ENCODE measurements around the gene NCS1. TPM values are rescaled to one million over a fixed set of nuclear protein-coding genes. Genes with fewer than 3 reads are reported as not detected.

The NCS1 gene
- total and polyA plus RNA-seq, 9 of the 15 experiments (the other 6 are each of a cell fraction or from before 2014, with no cell fraction given) = 0.28 to 27.0 (median 9.6) TPM

DNA sequence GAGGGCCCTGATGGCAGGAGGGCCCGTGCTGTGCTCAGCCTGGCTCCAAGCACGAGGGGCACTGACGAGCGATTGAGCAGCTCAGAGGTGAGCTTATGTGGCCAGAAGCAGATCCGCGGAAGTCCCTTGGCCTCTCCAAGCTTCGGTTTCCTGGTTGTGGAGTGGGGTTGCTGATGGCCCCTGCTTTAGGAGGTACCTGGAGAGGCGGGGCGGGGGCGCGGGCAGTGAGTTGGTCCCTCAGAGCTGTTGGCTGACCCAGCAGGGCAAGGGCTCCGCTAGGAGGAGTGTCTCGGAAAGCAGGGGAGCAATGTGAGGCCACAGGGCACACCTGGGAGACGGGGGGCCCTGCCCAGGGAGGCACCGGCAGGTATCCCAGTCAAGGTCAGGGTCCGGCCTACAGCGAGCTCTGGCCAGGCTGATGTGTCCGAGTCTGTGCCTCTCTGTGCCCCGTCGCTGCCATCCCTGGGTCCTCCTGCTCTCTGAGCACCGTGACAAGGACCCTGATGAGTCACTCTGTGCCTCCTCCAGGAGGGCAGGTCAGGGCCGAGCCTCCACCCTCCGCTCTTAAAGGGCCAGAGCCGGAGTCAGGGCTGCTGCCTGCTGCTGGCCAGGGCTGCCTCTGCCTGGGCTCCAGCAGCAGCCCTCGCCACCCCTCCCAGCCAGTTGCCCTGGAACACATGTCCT, 14.8 kb downstream of the NCS1 start (continued):
- TF ChIP-seq BRF1 (IDR thresholded peaks at IDR 0.05; ENCODE audit: borderline replicate concordance, extremely low read depth, insufficient read length) (no peak), EP400 (IDR thresholded peaks at IDR 0.05) (no peak), SIN3A (IDR thresholded peaks at IDR 0.05; ENCODE audit: borderline replicate concordance in 2 of 2, control insufficient read depth in 1 of 2, low read depth in 2 of 2, low read length in 2 of 2) (0 out of 4 replicates have a peak, but pooled peaks of 1 of the 2 experiments have one; percentile 27), ZNF23 (CRISPR knock-in tag; IDR thresholded peaks at IDR 0.05) (no peak), ZNF175 (CRISPR knock-in tag; IDR thresholded peaks at IDR 0.05; ENCODE audit: low read depth) (no peak), HDAC6 (IDR thresholded peaks at IDR 0.05; ENCODE audit: low read depth, low read length) (no peak), ZKSCAN1 (IDR thresholded peaks at IDR 0.05; ENCODE audit: low read depth, low read length) (no peak), CHD1 (IDR thresholded peaks at IDR 0.05; ENCODE audit: low read length) (no peak), ZNF354B (CRISPR knock-in tag; IDR thresholded peaks at IDR 0.05) (no peak), RHOXF2B (CRISPR knock-in tag; conservative IDR thresholded peaks at IDR 0.05) (no peak), TRIM28 (IDR thresholded peaks at IDR 0.05) (no peak), TEAD2 (tag; IDR thresholded peaks at IDR 0.05) (no peak), RBM14 (IDR thresholded peaks at IDR 0.05; ENCODE audit: borderline replicate concordance, insufficient read depth, low read depth, low read length) (no peak), HDGF (IDR thresholded peaks at IDR 0.05) (no peak)
- TF ChIP-seq, protein P1, sequence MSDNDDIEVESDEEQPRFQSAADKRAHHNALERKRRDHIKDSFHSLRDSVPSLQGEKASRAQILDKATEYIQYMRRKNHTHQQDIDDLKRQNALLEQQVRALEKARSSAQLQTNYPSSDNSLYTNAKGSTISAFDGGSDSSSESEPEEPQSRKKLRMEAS (CRISPR knock-in tag; IDR thresholded peaks at IDR 0.05) = peak; percentile 66
- TF ChIP-seq, protein P2, sequence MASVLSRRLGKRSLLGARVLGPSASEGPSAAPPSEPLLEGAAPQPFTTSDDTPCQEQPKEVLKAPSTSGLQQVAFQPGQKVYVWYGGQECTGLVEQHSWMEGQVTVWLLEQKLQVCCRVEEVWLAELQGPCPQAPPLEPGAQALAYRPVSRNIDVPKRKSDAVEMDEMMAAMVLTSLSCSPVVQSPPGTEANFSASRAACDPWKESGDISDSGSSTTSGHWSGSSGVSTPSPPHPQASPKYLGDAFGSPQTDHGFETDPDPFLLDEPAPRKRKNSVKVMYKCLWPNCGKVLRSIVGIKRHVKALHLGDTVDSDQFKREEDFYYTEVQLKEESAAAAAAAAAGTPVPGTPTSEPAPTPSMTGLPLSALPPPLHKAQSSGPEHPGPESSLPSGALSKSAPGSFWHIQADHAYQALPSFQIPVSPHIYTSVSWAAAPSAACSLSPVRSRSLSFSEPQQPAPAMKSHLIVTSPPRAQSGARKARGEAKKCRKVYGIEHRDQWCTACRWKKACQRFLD (CRISPR knock-in tag; IDR thresholded peaks at IDR 0.05) = 0 out of 2 replicates have a peak, but pooled peaks have one; percentile 37
- TF ChIP-seq, protein P3, sequence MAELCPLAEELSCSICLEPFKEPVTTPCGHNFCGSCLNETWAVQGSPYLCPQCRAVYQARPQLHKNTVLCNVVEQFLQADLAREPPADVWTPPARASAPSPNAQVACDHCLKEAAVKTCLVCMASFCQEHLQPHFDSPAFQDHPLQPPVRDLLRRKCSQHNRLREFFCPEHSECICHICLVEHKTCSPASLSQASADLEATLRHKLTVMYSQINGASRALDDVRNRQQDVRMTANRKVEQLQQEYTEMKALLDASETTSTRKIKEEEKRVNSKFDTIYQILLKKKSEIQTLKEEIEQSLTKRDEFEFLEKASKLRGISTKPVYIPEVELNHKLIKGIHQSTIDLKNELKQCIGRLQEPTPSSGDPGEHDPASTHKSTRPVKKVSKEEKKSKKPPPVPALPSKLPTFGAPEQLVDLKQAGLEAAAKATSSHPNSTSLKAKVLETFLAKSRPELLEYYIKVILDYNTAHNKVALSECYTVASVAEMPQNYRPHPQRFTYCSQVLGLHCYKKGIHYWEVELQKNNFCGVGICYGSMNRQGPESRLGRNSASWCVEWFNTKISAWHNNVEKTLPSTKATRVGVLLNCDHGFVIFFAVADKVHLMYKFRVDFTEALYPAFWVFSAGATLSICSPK (IDR thresholded peaks at IDR 0.05; ENCODE audit: borderline replicate concordance) = no peak
- TF ChIP-seq, protein P4, sequence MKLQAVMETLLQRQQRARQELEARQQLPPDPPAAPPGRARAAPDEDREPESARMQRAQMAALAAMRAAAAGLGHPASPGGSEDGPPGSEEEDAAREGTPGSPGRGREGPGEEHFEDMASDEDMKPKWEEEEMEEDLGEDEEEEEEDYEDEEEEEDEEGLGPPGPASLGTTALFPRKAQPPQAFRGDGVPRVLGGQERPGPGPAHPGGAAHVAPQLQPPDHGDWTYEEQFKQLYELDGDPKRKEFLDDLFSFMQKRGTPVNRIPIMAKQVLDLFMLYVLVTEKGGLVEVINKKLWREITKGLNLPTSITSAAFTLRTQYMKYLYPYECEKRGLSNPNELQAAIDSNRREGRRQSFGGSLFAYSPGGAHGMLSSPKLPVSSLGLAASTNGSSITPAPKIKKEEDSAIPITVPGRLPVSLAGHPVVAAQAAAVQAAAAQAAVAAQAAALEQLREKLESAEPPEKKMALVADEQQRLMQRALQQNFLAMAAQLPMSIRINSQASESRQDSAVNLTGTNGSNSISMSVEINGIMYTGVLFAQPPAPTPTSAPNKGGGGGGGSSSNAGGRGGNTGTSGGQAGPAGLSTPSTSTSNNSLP (IDR thresholded peaks at IDR 0.05; ENCODE audit: borderline replicate concordance, low read depth, low read length) = no peak
- TF ChIP-seq, protein P5, sequence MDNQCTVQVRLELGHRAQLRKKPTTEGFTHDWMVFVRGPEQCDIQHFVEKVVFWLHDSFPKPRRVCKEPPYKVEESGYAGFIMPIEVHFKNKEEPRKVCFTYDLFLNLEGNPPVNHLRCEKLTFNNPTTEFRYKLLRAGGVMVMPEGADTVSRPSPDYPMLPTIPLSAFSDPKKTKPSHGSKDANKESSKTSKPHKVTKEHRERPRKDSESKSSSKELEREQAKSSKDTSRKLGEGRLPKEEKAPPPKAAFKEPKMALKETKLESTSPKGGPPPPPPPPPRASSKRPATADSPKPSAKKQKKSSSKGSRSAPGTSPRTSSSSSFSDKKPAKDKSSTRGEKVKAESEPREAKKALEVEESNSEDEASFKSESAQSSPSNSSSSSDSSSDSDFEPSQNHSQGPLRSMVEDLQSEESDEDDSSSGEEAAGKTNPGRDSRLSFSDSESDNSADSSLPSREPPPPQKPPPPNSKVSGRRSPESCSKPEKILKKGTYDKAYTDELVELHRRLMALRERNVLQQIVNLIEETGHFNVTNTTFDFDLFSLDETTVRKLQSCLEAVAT (IDR thresholded peaks at IDR 0.05) = no peak
- TF ChIP-seq, protein P6, sequence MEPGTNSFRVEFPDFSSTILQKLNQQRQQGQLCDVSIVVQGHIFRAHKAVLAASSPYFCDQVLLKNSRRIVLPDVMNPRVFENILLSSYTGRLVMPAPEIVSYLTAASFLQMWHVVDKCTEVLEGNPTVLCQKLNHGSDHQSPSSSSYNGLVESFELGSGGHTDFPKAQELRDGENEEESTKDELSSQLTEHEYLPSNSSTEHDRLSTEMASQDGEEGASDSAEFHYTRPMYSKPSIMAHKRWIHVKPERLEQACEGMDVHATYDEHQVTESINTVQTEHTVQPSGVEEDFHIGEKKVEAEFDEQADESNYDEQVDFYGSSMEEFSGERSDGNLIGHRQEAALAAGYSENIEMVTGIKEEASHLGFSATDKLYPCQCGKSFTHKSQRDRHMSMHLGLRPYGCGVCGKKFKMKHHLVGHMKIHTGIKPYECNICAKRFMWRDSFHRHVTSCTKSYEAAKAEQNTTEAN (CRISPR knock-in tag; IDR thresholded peaks at IDR 0.05) = no peak

Measured in K562 (cell line).